Panc1 (cell line): ENCODE results near the gene PARP11.

Source experiments
- CTCF ChIP-seq: fragments of 450-650 bp; IDR thresholded peaks from 2 replicates; pipeline ENCODE4 v1.5.1; 2017; ENCODE audit warnings: mild to moderate bottlenecking
- POLR2AphosphoS5 ChIP-seq: IDR thresholded peaks from 2 replicates; pipeline ENCODE4 v1.6.1; 2012; ENCODE audit warnings: mild to moderate bottlenecking, low read depth, low read length, moderate library complexity
- REST ChIP-seq, 2 experiments: IDR thresholded peaks; 2 replicates each; pipeline ENCODE4 v1.6.1; 2011 to 2012; ENCODE audit warnings: low read depth in 2 of 2, control low read depth in 1 of 2, low read length in 1 of 2, mild to moderate bottlenecking in 1 of 2, moderate library complexity in 1 of 2; ENCODE audit not compliant: insufficient read depth in 1 of 2
- SIN3A ChIP-seq: IDR thresholded peaks from 2 replicates; pipeline ENCODE4 v1.6.1; 2012; ENCODE audit warnings: low read depth, mild to moderate bottlenecking, low read length, moderate library complexity, borderline replicate concordance; ENCODE audit not compliant: insufficient read depth
- TCF7L2 ChIP-seq: IDR thresholded peaks from 2 replicates; pipeline ENCODE4 v1.6.1; 2011; ENCODE audit warnings: mild to moderate bottlenecking, low read depth, low read length, inconsistent platforms

GRCh38 chr12:3901116-3901515, 27.9 kb upstream of the PARP11 start:
- TF ChIP-seq CTCF: no peak; the same call in 1 of the 2 replicates
- no peak for TF ChIP-seq SIN3A
- TF ChIP-seq POLR2AphosphoS5: no peak
- no peak for TF ChIP-seq REST (IDR thresholded peaks at IDR 0.05; ENCODE audit: insufficient read depth in 1 of 2, low read depth in 2 of 2, low read length in 1 of 2)
- no peak for TF ChIP-seq TCF7L2
